ENCODE results near the gene DFFA.
A peak's percentile ranks its signal among the peaks of the same experiment; 100 is the strongest.
"Not testable (repeated sequence)": the region's sequence is repeated elsewhere in the genome, so short reads cannot be mapped to it uniquely, and the experiment has no call there.

DFFA gene

GRCh38 chr1:10471411-10472219 is 714 bp downstream of the DFFA start:
- H3K9me3 ChIP-seq, result no peaks in the 10 kb centered on the region
- H3K27me3 ChIP-seq (ENCODE audit: low read depth), result no peaks in the 10 kb centered on the region
- in situ Hi-C loops (cut with MboI; ENCODE audit: low sequenced_read_pairs), result no loop called here
- H3K36me3 ChIP-seq (replicated peaks), result peaks cover 26% of the 10 kb centered on the region
- H3K4me3 ChIP-seq, result peak overlapping the region; percentile 71
- DNase-seq (ENCODE audit: low spot score in 2 of 2), result peak in 1 of 2 experiments; percentile 28
- peaks cover 19% of the 10 kb centered on the region for H3K4me1 ChIP-seq

GRCh38 chr1:10470043-10470442 is 2.3 kb downstream of the DFFA start:
- no peak for DNase-seq (ENCODE audit: low spot score in 2 of 2)
- in situ Hi-C loops (cut with MboI; ENCODE audit: low sequenced_read_pairs), result no loop called here
- H3K4me3 ChIP-seq, result no peak overlapping the region
- H3K27me3 ChIP-seq (ENCODE audit: low read depth), result no peaks in the 10 kb centered on the region
- H3K4me1 ChIP-seq, result peaks cover 13% of the 10 kb centered on the region
- H3K9me3 ChIP-seq, result no peaks in the 10 kb centered on the region
- peaks cover 42% of the 10 kb centered on the region for H3K36me3 ChIP-seq (replicated peaks)

- Histone ChIP-seq H3K9me3 (no peaks in the 10 kb centered on the region), H3K36me3 (replicated peaks) (peaks cover 71% of the 10 kb centered on the region), H3K27me3 (ENCODE audit: low read depth) (no peaks in the 10 kb centered on the region), H3K4me3 (no peak overlapping the region), H3K4me1 (no peaks in the 10 kb centered on the region)
- in situ Hi-C loops (cut with MboI; ENCODE audit: low sequenced_read_pairs), result no loop called here
- DNase-seq (ENCODE audit: low spot score in 2 of 2), result no peak
These were observed 5.3 kb downstream of the DFFA start for GRCh38 chr1:10467078-10467477.

GRCh38 chr1:10459184-10459583 is 13.1 kb downstream of the DFFA start:
- in situ Hi-C loops (cut with MboI; ENCODE audit: low sequenced_read_pairs), result no loop called here
- no peak for DNase-seq (ENCODE audit: low spot score in 2 of 2)

GRCh38 chr1:10457875-10458274 is 14.5 kb downstream of the DFFA start:
- Histone ChIP-seq H3K4me3 (no peak overlapping the region), H3K36me3 (replicated peaks) (peaks cover 34% of the 10 kb centered on the region), H3K27me3 (ENCODE audit: low read depth) (no peaks in the 10 kb centered on the region), H3K4me1 (no peaks in the 10 kb centered on the region), H3K9me3 (no peaks in the 10 kb centered on the region)
- DNase-seq (ENCODE audit: low spot score in 2 of 2), result no peak
- in situ Hi-C loops (cut with MboI; ENCODE audit: low sequenced_read_pairs), result no loop called here

More at GRCh38 chr1:10459184-10459583, 13.1 kb downstream of the DFFA start:
- Histone ChIP-seq H3K27me3 (ENCODE audit: low read depth) (no peaks in the 10 kb centered on the region), H3K4me1 (no peaks in the 10 kb centered on the region), H3K4me3 (no peak overlapping the region), H3K36me3 (replicated peaks) (peaks cover 47% of the 10 kb centered on the region), H3K9me3 (no peaks in the 10 kb centered on the region)

- not testable (repeated sequence) for DNase-seq (ENCODE audit: low spot score in 2 of 2)
These were observed 14.9 kb downstream of the DFFA start for GRCh38 chr1:10457462-10457861.

GRCh38 chr1:10456661-10457060 is 15.7 kb downstream of the DFFA start:
- in situ Hi-C loops (cut with MboI; ENCODE audit: low sequenced_read_pairs), result no loop called here
- Histone ChIP-seq H3K36me3 (replicated peaks) (peaks cover 23% of the 10 kb centered on the region), H3K27me3 (ENCODE audit: low read depth) (no peaks in the 10 kb centered on the region), H3K4me3 (no peak overlapping the region), H3K9me3 (no peaks in the 10 kb centered on the region), H3K4me1 (peaks cover 4% of the 10 kb centered on the region)
- no peak for DNase-seq (ENCODE audit: low spot score in 2 of 2)

More at GRCh38 chr1:10457462-10457861, 14.9 kb downstream of the DFFA start:
- in situ Hi-C loops (cut with MboI; ENCODE audit: low sequenced_read_pairs); H3K4me1 ChIP-seq; H3K9me3 ChIP-seq; H3K27me3 ChIP-seq (ENCODE audit: low read depth); H3K4me3 ChIP-seq: not testable (repeated sequence)
- peaks cover 30% of the 10 kb centered on the region for H3K36me3 ChIP-seq (replicated peaks)

- in situ Hi-C loops (cut with MboI; ENCODE audit: low sequenced_read_pairs), result no loop called here
- DNase-seq (ENCODE audit: low spot score in 2 of 2), result no peak
- H3K27me3 ChIP-seq (ENCODE audit: low read depth), result no peaks in the 10 kb centered on the region
These were observed 16.3 kb downstream of the DFFA start for GRCh38 chr1:10456048-10456447.

GRCh38 chr1:10451287-10451686 is 21.0 kb downstream of the DFFA start:
- Histone ChIP-seq H3K4me3 (no peak overlapping the region), H3K27me3 (ENCODE audit: low read depth) (no peaks in the 10 kb centered on the region), H3K4me1 (peaks cover 9% of the 10 kb centered on the region), H3K9me3 (no peaks in the 10 kb centered on the region), H3K36me3 (replicated peaks) (no peaks in the 10 kb centered on the region)
- in situ Hi-C loops (cut with MboI; ENCODE audit: low sequenced_read_pairs), result no loop called here
- DNase-seq (ENCODE audit: low spot score in 2 of 2), result peak; percentile 39

More at GRCh38 chr1:10456048-10456447, 16.3 kb downstream of the DFFA start:
- Histone ChIP-seq H3K36me3 (replicated peaks) (peaks cover 17% of the 10 kb centered on the region), H3K4me1 (peaks cover 9% of the 10 kb centered on the region), H3K4me3 (no peak overlapping the region), H3K9me3 (no peaks in the 10 kb centered on the region)

GRCh38 chr1:10450836-10451235 is 21.5 kb downstream of the DFFA start:
- Histone ChIP-seq H3K36me3 (replicated peaks) (no peaks in the 10 kb centered on the region), H3K4me3 (no peak overlapping the region), H3K4me1 (peaks cover 9% of the 10 kb centered on the region), H3K27me3 (ENCODE audit: low read depth) (no peaks in the 10 kb centered on the region), H3K9me3 (no peaks in the 10 kb centered on the region)
- no peak for DNase-seq (ENCODE audit: low spot score in 2 of 2)
- in situ Hi-C loops (cut with MboI; ENCODE audit: low sequenced_read_pairs), result no loop called here

GRCh38 chr1:10450156-10450814 is 22.0 kb downstream of the DFFA start:
- no peak overlapping the region for H3K4me3 ChIP-seq
- no peaks in the 10 kb centered on the region for H3K36me3 ChIP-seq (replicated peaks)
- no peaks in the 10 kb centered on the region for H3K9me3 ChIP-seq
- DNase-seq (ENCODE audit: low spot score in 2 of 2), result no peak
- no peaks in the 10 kb centered on the region for H3K27me3 ChIP-seq (ENCODE audit: low read depth)
- peaks cover 9% of the 10 kb centered on the region for H3K4me1 ChIP-seq
- in situ Hi-C loops (cut with MboI; ENCODE audit: low sequenced_read_pairs), result no loop called here

- no peaks in the 10 kb centered on the region for H3K27me3 ChIP-seq (ENCODE audit: low read depth)
- 0 out of 2 replicates have a peak, but pooled peaks cover under 1% of the 10 kb centered on the region for H3K36me3 ChIP-seq (replicated peaks)
- in situ Hi-C loops (cut with MboI; ENCODE audit: low sequenced_read_pairs), result no loop called here
- no peaks in the 10 kb centered on the region for H3K9me3 ChIP-seq
- no peak for DNase-seq (ENCODE audit: low spot score in 2 of 2)
- no peak within 1 kb of the TSS for H3K4me3 ChIP-seq
- H3K4me1 ChIP-seq, result peaks cover 9% of the 10 kb centered on the region
These were observed 22.6 kb downstream of the DFFA start, which contains the start of gene CORT for GRCh38 chr1:10449751-10450150. Gene CORT (plus strand): TSS chr1:10450031. CDS start chr1:10450224, 193 bp downstream.

GRCh38 chr1:10446790-10447422 is 25.4 kb downstream of the DFFA start:
- peaks cover 7% of the 10 kb centered on the region for H3K4me1 ChIP-seq
- no peaks in the 10 kb centered on the region for H3K27me3 ChIP-seq (ENCODE audit: low read depth)
- H3K4me3 ChIP-seq, result no peak overlapping the region
- 0 out of 2 replicates have a peak, but pooled peaks cover 4% of the 10 kb centered on the region for H3K36me3 ChIP-seq (replicated peaks)
- in situ Hi-C loops (cut with MboI; ENCODE audit: low sequenced_read_pairs), result no loop called here
- no peaks in the 10 kb centered on the region for H3K9me3 ChIP-seq
- DNase-seq (ENCODE audit: low spot score in 2 of 2), result no peak
